Psoas muscle (tissue), 8 donors: ENCODE data around the gene SLX9. TPM values are rescaled to one million over a fixed set of nuclear protein-coding genes. Genes with fewer than 3 reads are reported as not detected.

ENCODE experiments used
- ATAC-seq, 4 donors: fragments of 200-7000 bp; cut with Tn5 transposase; one replicate each; pipeline ENCODE4 v1.9.1; 2020; ENCODE audit warnings: moderate library complexity in 3 of 4, mild to moderate bottlenecking in 2 of 4
- DNase-seq, 2 donors: peaks; one replicate each; pipeline ENCODE4 v3.0.0-alpha.2; 2020
- H3K27ac ChIP-seq: fragments of 200-600 bp; one replicate; pipeline ENCODE4 v1.8.0; 2022
- H3K27me3 ChIP-seq, 3 donors: fragments of 200-600 bp in 1 of 3; one replicate each; pipeline versions ENCODE4 v1.6.1 to v1.8.0; 2013 to 2022; ENCODE audit warnings: low read length in 2 of 3, mild to moderate bottlenecking in 2 of 3, moderate library complexity in 1 of 3; ENCODE audit not compliant: insufficient read depth in 3 of 3
- H3K36me3 ChIP-seq, 2 donors: fragments of 200-600 bp in 1 of 2; one replicate each; pipeline versions ENCODE4 v1.6.1 to v1.8.0; 2013 to 2022; ENCODE audit warnings: low read depth in 1 of 2, mild to moderate bottlenecking in 1 of 2, moderate library complexity in 1 of 2; ENCODE audit not compliant: insufficient read depth in 1 of 2
- H3K4me1 ChIP-seq: fragments of 200-600 bp; one replicate; pipeline ENCODE4 v1.8.0; 2022
- H3K4me3 ChIP-seq: fragments of 200-600 bp; one replicate; pipeline ENCODE4 v1.8.0; 2022; ENCODE audit warnings: mild to moderate bottlenecking
- H3K9me3 ChIP-seq: fragments of 200-600 bp; one replicate; pipeline ENCODE4 v1.8.0; 2022
- WGBS, 3 donors: extraction: QIAGEN DNeasy Blood & Tissue Kit; methylation state at CpG; one replicate each; pipeline versions ENCODE4 v1.1.6 to v1.1.7; 2013; 5-methylcytosine and 5-hydroxymethylcytosine counted together
- intact Hi-C, 2 donors: fragments of 100-400 bp; cut with DNase I; formaldehyde crosslinking; loops; one replicate each; pipeline versions ENCODE4 v1.11.0 to v1.14.2; 2022
- polyA plus RNA-seq, 3 donors: library from polyadenylated mRNA; stranded (reverse); fragments of 200-250 nt; gene quantifications; one replicate each; pipeline ENCODE4 v1.2.3, GENCODE V29; 2013
- total RNA-seq, 4 donors: library from RNA; stranded (reverse); fragmentation: NEBNext Ultra II Directional in 2 of 4; extraction: Animal tissue kit (Norgen Biotek cat#: 25700) in 2 of 4; gene quantifications; one replicate each; pipeline versions ENCODE4 v1.2.1 to v1.2.4, GENCODE V29; 2021 to 2023
- TF ChIP-seq, protein P1 (sequence below): fragments of 200-600 bp; IDR thresholded peaks from one replicate; pipeline ENCODE4 v1.8.0; 2022; ENCODE audit warnings: antibody characterized with exemption
- donor health status: healthy with polysubstance abuse.
- donor health status: DM: no; HTN: no; CAD: no; lungs with moderate emphysema.
- donor health status: Bipolar disorder and iron deficiency.
- donor health status: healthy.
- donor health status: DM: yes; HTN: yes; CAD: no.
- donor health status: DM: no; HTN: no; CAD: no.
- donor health status: DM: no; HTN: no; CAD: no.
- donor health status: DM: yes; HTN: yes; CAD: no.

The SLX9 gene
- total and polyA plus RNA-seq, 7 donors = 20.2 to 69.2 (median 30.1) TPM

GRCh38 chr21:44901391-44902074, 38.3 kb upstream of the SLX9 start:
- no peaks in the 10 kb centered on the region for H3K9me3 ChIP-seq
- no peaks in the 10 kb centered on the region for H3K36me3 ChIP-seq
- TF ChIP-seq, protein P1, sequence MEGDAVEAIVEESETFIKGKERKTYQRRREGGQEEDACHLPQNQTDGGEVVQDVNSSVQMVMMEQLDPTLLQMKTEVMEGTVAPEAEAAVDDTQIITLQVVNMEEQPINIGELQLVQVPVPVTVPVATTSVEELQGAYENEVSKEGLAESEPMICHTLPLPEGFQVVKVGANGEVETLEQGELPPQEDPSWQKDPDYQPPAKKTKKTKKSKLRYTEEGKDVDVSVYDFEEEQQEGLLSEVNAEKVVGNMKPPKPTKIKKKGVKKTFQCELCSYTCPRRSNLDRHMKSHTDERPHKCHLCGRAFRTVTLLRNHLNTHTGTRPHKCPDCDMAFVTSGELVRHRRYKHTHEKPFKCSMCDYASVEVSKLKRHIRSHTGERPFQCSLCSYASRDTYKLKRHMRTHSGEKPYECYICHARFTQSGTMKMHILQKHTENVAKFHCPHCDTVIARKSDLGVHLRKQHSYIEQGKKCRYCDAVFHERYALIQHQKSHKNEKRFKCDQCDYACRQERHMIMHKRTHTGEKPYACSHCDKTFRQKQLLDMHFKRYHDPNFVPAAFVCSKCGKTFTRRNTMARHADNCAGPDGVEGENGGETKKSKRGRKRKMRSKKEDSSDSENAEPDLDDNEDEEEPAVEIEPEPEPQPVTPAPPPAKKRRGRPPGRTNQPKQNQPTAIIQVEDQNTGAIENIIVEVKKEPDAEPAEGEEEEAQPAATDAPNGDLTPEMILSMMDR = no peak
- DNase-seq = no peak
- 82 to 87% (median 85%) methylated on average over 27 of the region's 27 CpGs for WGBS, 3 donors
- intact Hi-C loops = no loop called here
- H3K4me3 ChIP-seq = no peak overlapping the region
- H3K4me1 ChIP-seq = no peaks in the 10 kb centered on the region
- no peak overlapping the region for H3K27ac ChIP-seq
- H3K27me3 ChIP-seq = peaks cover 0 to 17% (median 0%) of the 10 kb centered on the region in 3 donors
- ATAC-seq = no peak

DNA sequence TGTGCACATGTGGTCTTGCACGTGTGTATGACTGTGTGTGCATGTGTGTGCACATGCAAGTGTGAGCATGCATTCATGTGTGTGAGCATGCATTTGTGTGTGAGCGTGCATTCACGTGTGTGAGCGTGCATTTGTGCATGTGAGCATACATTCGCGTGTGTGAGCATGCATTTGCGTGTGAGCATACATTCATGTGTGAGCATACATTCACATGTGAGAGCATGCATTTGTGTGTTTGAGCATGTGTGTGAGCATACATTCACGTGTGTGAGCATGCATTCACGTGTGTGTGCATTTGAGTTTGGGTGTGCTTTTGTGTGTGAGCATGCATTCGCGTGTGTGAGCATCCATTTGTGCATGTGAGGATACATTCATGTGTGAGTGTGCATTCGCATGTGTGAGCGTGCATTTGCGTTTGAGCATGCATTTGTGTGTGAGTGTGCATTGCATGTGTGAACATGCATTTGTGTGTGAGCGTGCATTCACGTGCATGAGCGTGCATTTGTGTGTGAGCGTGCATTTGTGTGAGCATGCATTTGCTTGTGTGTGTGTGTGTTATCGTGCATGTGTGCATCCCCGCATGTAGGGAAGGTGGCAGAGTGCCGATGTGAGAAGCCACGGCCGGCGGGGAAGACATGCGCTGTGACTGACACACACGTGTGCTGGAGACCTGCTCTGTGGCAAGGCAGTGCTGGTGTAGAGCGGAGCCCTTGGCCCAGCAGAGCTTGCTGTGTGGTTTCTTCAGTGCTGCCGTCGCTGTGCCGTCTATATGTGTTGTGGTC, 37.4 kb upstream of the SLX9 start:
- Histone ChIP-seq H3K27ac (no peak overlapping the region), H3K9me3 (no peaks in the 10 kb centered on the region), H3K4me1 (no peaks in the 10 kb centered on the region), H3K36me3 (no peaks in the 10 kb centered on the region), H3K4me3 (no peak overlapping the region), H3K27me3 (peaks cover 0 to 17% (median 0%) of the 10 kb centered on the region in 3 donors)
- intact Hi-C loops = no loop called here
- ATAC-seq (no peak), DNase-seq (peak in 1 of 2 donors; percentile 2)
- WGBS, 3 donors = 91 to 93% (median 92%) methylated on average over 30 of the region's 30 CpGs
- TF ChIP-seq, protein P1 = no peak

GRCh38 chr21:44903050-44903685, 36.7 kb upstream of the SLX9 start:
- no peaks in the 10 kb centered on the region for H3K4me1 ChIP-seq
- peak in 1 of 2 donors; percentile 13 for DNase-seq
- no peak overlapping the region for H3K4me3 ChIP-seq
- no peaks in the 10 kb centered on the region for H3K9me3 ChIP-seq
- 85 to 88% (median 85%) methylated on average over 17 to 18 of the region's 18 CpGs for WGBS, 3 donors
- H3K27me3 ChIP-seq = peaks cover 0 to 16% (median 0%) of the 10 kb centered on the region in 3 donors
- no peaks in the 10 kb centered on the region for H3K36me3 ChIP-seq
- TF ChIP-seq, protein P1 = no peak
- H3K27ac ChIP-seq = no peak overlapping the region
- ATAC-seq = no peak
- intact Hi-C loops = no loop called here

DNA sequence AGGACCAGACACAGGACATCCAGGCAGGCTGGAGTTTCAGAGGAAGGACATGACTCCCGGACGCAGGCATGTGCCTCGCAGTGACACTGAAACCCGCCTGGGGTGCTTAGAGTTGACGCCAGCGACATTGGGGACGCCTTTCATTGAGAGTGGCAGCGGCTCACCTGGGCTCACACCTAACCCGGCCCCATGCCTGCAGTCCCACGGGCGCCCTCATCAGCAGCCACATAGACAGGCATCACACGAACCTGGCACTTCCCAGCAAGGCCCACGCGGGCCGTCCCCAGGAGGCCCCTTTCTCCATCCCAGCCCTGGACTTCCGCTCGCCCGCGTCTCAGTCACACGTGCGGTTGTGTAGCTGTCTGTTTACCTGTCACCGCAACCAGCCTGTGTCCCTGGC, 36.1 kb upstream of the SLX9 start:
- Histone ChIP-seq H3K4me3 (no peak overlapping the region), H3K27me3 (peaks cover 0 to 11% (median 0%) of the 10 kb centered on the region in 3 donors), H3K36me3 (no peaks in the 10 kb centered on the region), H3K4me1 (no peaks in the 10 kb centered on the region), H3K27ac (no peak overlapping the region), H3K9me3 (no peaks in the 10 kb centered on the region)
- ATAC-seq = no peak
- WGBS, 3 donors = 86 to 90% (median 90%) methylated on average over 22 of the region's 22 CpGs
- TF ChIP-seq, protein P1 = no peak
- peak in 1 of 2 donors; percentile 10 for DNase-seq
- intact Hi-C loops = no loop called here
